ENCODE results near the gene ITGA4.

Gene ITGA4

DNA sequence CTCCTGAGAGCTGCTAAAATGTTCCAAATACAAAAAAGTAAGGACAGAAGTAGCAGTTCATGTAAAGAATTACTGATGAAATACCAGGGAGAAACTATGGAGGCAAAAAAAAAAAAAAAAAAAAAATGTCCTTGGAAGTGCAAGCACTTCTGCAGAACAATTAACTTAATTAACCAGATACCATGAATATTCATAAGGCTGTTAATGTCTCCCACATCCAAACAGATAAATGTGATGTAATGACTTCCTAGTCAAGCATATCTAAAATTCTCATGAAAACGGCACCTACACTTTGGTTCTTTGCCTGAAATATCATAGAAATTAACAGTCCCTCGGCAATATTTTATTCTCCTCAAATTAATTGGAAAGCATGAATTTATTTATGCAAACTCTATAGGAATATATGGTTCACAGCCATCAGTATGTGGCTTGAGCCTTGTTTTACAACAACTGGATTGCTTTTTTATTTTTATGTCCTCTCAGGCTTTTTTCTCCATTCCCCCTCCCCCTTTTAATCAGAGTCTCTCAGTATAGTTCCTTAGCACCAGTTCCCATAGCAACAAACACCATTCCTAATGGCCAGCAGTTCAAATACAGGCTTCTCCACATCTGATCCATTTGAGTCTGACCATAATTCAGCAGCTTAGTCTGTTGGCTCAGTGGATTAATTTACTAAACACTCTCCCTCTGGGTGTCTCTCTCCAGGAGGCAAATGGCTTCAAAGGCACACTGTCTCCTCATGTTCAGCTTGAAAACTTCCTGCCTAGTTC lies 97.1 kb downstream of the ITGA4 start:
- TF ChIP-seq, protein P1, sequence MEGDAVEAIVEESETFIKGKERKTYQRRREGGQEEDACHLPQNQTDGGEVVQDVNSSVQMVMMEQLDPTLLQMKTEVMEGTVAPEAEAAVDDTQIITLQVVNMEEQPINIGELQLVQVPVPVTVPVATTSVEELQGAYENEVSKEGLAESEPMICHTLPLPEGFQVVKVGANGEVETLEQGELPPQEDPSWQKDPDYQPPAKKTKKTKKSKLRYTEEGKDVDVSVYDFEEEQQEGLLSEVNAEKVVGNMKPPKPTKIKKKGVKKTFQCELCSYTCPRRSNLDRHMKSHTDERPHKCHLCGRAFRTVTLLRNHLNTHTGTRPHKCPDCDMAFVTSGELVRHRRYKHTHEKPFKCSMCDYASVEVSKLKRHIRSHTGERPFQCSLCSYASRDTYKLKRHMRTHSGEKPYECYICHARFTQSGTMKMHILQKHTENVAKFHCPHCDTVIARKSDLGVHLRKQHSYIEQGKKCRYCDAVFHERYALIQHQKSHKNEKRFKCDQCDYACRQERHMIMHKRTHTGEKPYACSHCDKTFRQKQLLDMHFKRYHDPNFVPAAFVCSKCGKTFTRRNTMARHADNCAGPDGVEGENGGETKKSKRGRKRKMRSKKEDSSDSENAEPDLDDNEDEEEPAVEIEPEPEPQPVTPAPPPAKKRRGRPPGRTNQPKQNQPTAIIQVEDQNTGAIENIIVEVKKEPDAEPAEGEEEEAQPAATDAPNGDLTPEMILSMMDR (IDR thresholded peaks at IDR 0.05; ENCODE audit: low read depth, low read length): no peak
- H3K4me3 ChIP-seq (ENCODE audit: low read depth, low read length): no peak overlapping the region

DNA sequence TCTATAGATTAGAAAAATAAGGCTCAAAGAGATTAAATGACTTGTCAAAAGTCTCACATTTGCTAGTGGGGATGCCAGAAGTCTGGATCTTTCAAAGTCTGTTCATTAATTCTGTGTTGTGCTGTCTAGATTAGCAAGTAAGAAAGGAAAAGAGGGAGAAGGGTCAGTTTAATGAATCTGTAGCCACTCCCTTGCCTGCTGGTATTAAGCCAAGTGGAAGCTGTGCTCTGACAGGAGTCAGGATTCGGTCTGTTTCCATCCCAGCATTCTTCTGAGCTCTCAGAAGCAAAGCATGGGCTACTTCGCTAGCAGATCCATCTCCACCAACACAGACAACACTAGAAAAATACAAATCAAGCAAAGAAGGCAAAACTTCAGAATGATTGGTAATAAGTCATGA lies 101.2 kb downstream of the ITGA4 start:
- TF ChIP-seq, protein P1 (IDR thresholded peaks at IDR 0.05; ENCODE audit: low read depth, low read length): no peak
- no peak overlapping the region for H3K4me3 ChIP-seq (ENCODE audit: low read depth, low read length)

DNA sequence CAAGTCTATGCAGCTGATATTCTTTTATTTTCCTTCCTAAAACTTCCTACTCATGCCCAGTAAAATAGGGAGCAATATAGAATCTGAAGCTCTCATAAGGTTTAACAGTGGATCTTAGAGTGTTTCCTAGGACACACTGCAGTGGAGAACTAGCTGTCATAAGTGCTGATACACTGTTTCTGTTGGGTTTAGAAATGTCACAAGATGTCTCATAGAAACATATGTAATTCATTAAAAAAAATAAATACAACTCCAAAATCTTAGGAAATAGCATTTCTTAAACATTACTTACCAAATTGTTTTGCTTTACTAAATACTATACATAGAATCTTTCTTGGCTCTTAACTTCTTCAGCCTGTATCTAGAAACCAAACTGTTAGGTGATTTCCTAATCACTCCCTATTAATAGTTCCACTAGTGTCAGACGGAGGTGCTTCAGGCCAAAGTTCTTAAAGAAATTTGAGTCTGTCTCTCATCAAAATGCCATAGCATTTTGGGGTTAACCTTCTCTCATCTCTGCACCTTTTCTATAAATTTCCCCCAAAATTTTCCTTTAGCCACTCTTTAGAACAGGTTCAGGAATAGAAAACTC lies 106.0 kb downstream of the ITGA4 start:
- TF ChIP-seq, protein P1 (IDR thresholded peaks at IDR 0.05; ENCODE audit: low read depth, low read length): no peak
- H3K4me3 ChIP-seq (ENCODE audit: low read depth, low read length): no peak overlapping the region

DNA sequence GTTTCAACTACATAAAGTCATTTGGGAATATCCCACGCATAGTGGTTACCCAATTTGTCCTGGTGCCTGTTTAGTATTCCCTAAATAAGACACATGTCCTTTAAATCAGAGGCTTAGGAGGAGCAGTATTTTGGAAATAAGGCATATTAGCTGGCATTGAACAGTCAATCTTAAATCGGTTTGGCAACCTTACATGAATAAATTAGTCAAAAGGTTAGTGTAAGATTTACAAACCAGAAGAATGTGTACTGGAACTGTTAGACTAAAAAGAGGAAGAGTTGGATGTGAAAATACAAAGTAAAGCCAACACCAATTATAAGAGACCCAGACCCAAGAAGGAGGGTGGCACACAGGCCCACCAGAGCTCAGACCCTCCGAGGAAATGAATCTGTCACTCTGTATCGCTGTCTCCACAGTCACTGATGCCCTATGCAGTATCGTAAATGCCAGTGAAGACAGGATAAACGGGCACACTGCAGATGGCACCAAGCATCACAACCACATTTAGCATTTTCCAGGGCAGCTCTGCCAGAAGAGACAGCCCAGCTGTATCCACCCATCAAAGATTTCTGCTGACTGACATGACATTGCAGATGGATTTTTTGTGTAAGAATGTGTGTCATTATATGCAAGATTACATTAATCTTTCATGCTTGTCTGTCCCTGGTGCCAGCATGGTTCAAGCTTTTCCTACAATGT lies 109.3 kb downstream of the ITGA4 start:
- TF ChIP-seq, protein P1 (IDR thresholded peaks at IDR 0.05; ENCODE audit: low read depth, low read length): no peak
- H3K4me3 ChIP-seq (ENCODE audit: low read depth, low read length): no peak overlapping the region

DNA sequence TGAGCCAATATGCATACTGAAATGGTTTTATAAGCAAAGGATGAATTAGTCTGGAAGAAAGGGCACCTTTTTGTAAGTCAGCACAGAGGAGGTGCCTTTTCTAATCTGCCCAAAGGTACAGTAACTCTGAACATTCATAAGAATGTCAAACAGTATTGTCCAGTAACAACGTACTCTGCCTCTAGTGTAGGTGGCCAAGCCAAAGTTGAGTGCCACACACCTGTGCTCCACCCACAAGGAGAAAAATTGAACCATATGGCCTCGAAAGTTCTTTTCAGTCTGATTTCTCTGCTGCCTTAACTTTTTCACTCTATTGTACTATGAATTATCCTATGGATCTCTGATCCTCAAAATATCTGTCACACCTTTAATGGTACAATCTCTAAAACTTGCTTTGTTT lies 112.9 kb downstream of the ITGA4 start:
- no peak overlapping the region for H3K4me3 ChIP-seq (ENCODE audit: low read depth, low read length)
- TF ChIP-seq, protein P1 (IDR thresholded peaks at IDR 0.05; ENCODE audit: low read depth, low read length): no peak

DNA sequence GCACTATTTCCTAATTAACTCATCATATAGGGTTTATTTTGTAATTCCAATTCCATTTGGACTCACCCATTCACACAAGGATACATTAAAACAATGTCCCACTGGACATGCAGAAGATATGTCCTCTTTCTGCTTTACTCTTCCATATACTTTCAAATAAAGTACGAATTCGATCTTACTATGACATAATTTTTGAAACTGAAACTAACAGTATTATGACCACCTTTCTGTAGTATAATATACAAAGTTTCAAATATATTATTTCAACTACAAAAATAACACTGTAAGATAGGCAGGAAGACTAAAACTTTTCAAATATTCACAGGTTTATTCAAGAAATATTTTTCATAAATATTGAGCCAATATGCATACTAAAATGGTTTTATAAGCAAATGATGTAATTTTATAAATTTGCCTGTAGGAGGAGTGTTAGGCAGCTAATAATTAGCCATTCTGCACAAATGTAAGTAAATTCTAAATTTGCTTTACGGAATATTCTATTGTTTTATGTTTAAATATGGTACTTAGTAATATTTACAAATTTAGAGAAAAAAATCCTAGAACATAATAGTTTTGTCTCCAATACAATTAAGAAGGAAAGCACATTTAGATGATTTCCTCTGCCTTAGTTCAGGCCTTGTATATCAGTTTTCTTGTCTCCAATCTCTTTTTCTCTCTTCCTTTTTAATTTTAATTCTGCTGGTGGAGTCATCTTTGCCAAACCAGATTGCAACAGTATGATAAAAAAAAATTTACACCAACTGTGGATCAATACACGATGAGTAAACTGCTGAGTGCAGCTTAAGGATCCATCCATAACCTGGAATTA lies 113.9 kb downstream of the ITGA4 start:
- TF ChIP-seq, protein P1 (IDR thresholded peaks at IDR 0.05; ENCODE audit: low read depth, low read length): no peak
- H3K4me3 ChIP-seq (ENCODE audit: low read depth, low read length): no peak overlapping the region
